ENCODE measurements around the gene TJP3.

Gene TJP3

DNA sequence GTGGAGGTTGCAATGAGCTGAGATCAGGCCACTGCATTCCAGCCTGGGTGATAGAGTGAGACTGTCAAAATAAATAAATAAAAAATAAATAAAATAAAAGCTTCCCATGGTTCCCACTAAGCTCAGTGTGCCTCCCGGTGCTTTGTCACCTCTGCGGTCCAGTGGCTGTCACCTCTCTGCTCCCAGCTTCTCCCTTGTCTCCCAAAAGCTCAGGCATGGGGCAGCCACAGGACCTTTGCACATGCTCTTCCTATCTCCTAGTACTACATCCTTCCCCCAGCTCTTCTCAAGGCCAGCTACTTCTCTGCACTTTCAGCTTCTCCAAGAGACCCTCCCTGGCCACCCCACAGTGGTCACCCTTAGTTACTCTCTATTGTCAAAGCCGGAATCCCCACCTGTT, 85.6 kb downstream of the TJP3 start:
- no peak for DNase-seq (ENCODE audit: low read depth)
- H3K4me3 ChIP-seq (ENCODE audit: control insufficient read depth, low read depth, low read length), result no peak overlapping the region
- TF ChIP-seq CTCF (conservative IDR thresholded peaks at IDR 0.05; ENCODE audit: control insufficient read depth, insufficient read depth, low read depth, low read length), result no peak

- H3K4me3 ChIP-seq (ENCODE audit: control insufficient read depth, low read depth, low read length), result no peak overlapping the region
- TF ChIP-seq CTCF (conservative IDR thresholded peaks at IDR 0.05; ENCODE audit: control insufficient read depth, insufficient read depth, low read depth, low read length), result no peak
- DNase-seq (ENCODE audit: low read depth), result no peak
Observed at GRCh38 chr19:3796358-3796757, 88.2 kb downstream of the TJP3 start.

DNA sequence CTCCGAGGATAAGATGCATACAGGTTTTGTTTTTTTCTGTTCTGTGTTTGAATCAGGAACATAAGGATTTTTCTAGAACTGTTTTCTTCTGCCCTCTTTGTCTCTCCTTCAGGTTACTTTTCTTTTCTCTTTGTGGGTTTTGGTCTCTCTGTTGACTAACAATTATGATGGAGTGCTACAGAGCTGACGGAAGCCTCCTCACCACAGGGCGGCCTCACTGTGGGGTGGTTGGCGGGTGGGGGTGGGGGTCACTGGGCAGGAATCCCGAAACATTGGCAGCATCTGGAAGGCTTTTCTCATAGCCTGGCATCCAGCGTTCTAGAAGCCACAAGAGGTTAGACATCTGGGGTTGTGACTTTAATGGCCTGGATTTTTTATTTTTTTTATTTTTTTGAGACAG, 90.0 kb downstream of the TJP3 start:
- no peak overlapping the region for H3K4me3 ChIP-seq (ENCODE audit: control insufficient read depth, low read depth, low read length)
- DNase-seq (ENCODE audit: low read depth), result no peak
- TF ChIP-seq CTCF (conservative IDR thresholded peaks at IDR 0.05; ENCODE audit: control insufficient read depth, insufficient read depth, low read depth, low read length), result no peak
